ENCODE data around the gene MEGF11.

The MEGF11 gene

GRCh38 chr15:66131831-66132230, 121.7 kb downstream of the MEGF11 start:
- Mint-ChIP-seq H3K36me3 (ENCODE audit: low read depth) (no peaks in the 10 kb centered on the region), H3K27me3 (ENCODE audit: low read depth) (peaks cover 12% of the 10 kb centered on the region), H3K27ac (no peak overlapping the region), H3K4me1 (ENCODE audit: low read depth) (peaks cover 8% of the 10 kb centered on the region), H3K9me3 (no peaks in the 10 kb centered on the region), H3K4me3 (no peak overlapping the region)

GRCh38 chr15:66131200-66131599, 122.3 kb downstream of the MEGF11 start:
- Mint-ChIP-seq H3K9me3 (no peaks in the 10 kb centered on the region), H3K27ac (no peak overlapping the region), H3K27me3 (ENCODE audit: low read depth) (peaks cover 12% of the 10 kb centered on the region), H3K36me3 (ENCODE audit: low read depth) (no peaks in the 10 kb centered on the region), H3K4me1 (ENCODE audit: low read depth) (peaks cover 8% of the 10 kb centered on the region), H3K4me3 (no peak overlapping the region)

- peaks cover 6% of the 10 kb centered on the region for H3K4me1 Mint-ChIP-seq (ENCODE audit: low read depth)
- H3K4me3 Mint-ChIP-seq: no peak overlapping the region
- no peaks in the 10 kb centered on the region for H3K9me3 Mint-ChIP-seq
- H3K36me3 Mint-ChIP-seq (ENCODE audit: low read depth): no peaks in the 10 kb centered on the region
- no peak overlapping the region for H3K27ac Mint-ChIP-seq
- H3K27me3 Mint-ChIP-seq (ENCODE audit: low read depth): peaks cover 12% of the 10 kb centered on the region
These were observed 123.0 kb downstream of the MEGF11 start for GRCh38 chr15:66130496-66131034.

GRCh38 chr15:66129586-66129985, 124.0 kb downstream of the MEGF11 start:
- H3K36me3 Mint-ChIP-seq (ENCODE audit: low read depth): no peaks in the 10 kb centered on the region
- H3K27ac Mint-ChIP-seq: no peak overlapping the region
- H3K4me3 Mint-ChIP-seq: no peak overlapping the region
- H3K4me1 Mint-ChIP-seq (ENCODE audit: low read depth): no peaks in the 10 kb centered on the region
- peaks cover 12% of the 10 kb centered on the region for H3K27me3 Mint-ChIP-seq (ENCODE audit: low read depth)
- no peaks in the 10 kb centered on the region for H3K9me3 Mint-ChIP-seq

- Mint-ChIP-seq H3K9me3 (no peaks in the 10 kb centered on the region), H3K4me3 (no peak overlapping the region), H3K27ac (no peak overlapping the region), H3K36me3 (ENCODE audit: low read depth) (no peaks in the 10 kb centered on the region), H3K4me1 (ENCODE audit: low read depth) (no peaks in the 10 kb centered on the region), H3K27me3 (ENCODE audit: low read depth) (peaks cover 16% of the 10 kb centered on the region)
These were observed 125.4 kb downstream of the MEGF11 start for GRCh38 chr15:66128116-66128680.

- H3K9me3 Mint-ChIP-seq: no peaks in the 10 kb centered on the region
- H3K27ac Mint-ChIP-seq: no peak overlapping the region
- H3K27me3 Mint-ChIP-seq (ENCODE audit: low read depth): peaks cover 17% of the 10 kb centered on the region
- no peaks in the 10 kb centered on the region for H3K4me1 Mint-ChIP-seq (ENCODE audit: low read depth)
- H3K36me3 Mint-ChIP-seq (ENCODE audit: low read depth): no peaks in the 10 kb centered on the region
- no peak overlapping the region for H3K4me3 Mint-ChIP-seq
These were observed 127.1 kb downstream of the MEGF11 start for GRCh38 chr15:66126456-66126855.

GRCh38 chr15:66126031-66126441, 127.5 kb downstream of the MEGF11 start:
- Mint-ChIP-seq H3K4me1 (ENCODE audit: low read depth) (no peaks in the 10 kb centered on the region), H3K4me3 (no peak overlapping the region), H3K9me3 (no peaks in the 10 kb centered on the region), H3K27me3 (ENCODE audit: low read depth) (peaks cover 21% of the 10 kb centered on the region), H3K27ac (no peak overlapping the region), H3K36me3 (ENCODE audit: low read depth) (no peaks in the 10 kb centered on the region)

GRCh38 chr15:66124651-66125050, 128.9 kb downstream of the MEGF11 start:
- Mint-ChIP-seq H3K9me3 (no peaks in the 10 kb centered on the region), H3K27ac (no peak overlapping the region), H3K36me3 (ENCODE audit: low read depth) (no peaks in the 10 kb centered on the region), H3K4me3 (no peak overlapping the region), H3K27me3 (ENCODE audit: low read depth) (peaks cover 16% of the 10 kb centered on the region), H3K4me1 (ENCODE audit: low read depth) (no peaks in the 10 kb centered on the region)

GRCh38 chr15:66123799-66124198, 129.8 kb downstream of the MEGF11 start:
- Mint-ChIP-seq H3K27me3 (ENCODE audit: low read depth) (peaks cover 15% of the 10 kb centered on the region), H3K4me1 (ENCODE audit: low read depth) (no peaks in the 10 kb centered on the region), H3K36me3 (ENCODE audit: low read depth) (no peaks in the 10 kb centered on the region), H3K9me3 (no peaks in the 10 kb centered on the region), H3K4me3 (no peak overlapping the region), H3K27ac (no peak overlapping the region)

GRCh38 chr15:66120422-66120821, 133.1 kb downstream of the MEGF11 start:
- Mint-ChIP-seq H3K36me3 (ENCODE audit: low read depth) (no peaks in the 10 kb centered on the region), H3K27ac (no peak overlapping the region), H3K27me3 (ENCODE audit: low read depth) (peaks cover 27% of the 10 kb centered on the region), H3K9me3 (no peaks in the 10 kb centered on the region), H3K4me3 (no peak overlapping the region), H3K4me1 (ENCODE audit: low read depth) (peaks cover 9% of the 10 kb centered on the region)

GRCh38 chr15:66117841-66118240, 135.7 kb downstream of the MEGF11 start:
- Mint-ChIP-seq H3K4me3 (no peak overlapping the region), H3K4me1 (ENCODE audit: low read depth) (peaks cover 12% of the 10 kb centered on the region), H3K27me3 (ENCODE audit: low read depth) (peaks cover 30% of the 10 kb centered on the region), H3K36me3 (ENCODE audit: low read depth) (no peaks in the 10 kb centered on the region), H3K9me3 (no peaks in the 10 kb centered on the region), H3K27ac (no peak overlapping the region)

GRCh38 chr15:66115568-66116206, 137.9 kb downstream of the MEGF11 start:
- H3K36me3 Mint-ChIP-seq (ENCODE audit: low read depth): no peaks in the 10 kb centered on the region
- H3K27ac Mint-ChIP-seq: no peak overlapping the region
- peaks cover 39% of the 10 kb centered on the region for H3K27me3 Mint-ChIP-seq (ENCODE audit: low read depth)
- H3K9me3 Mint-ChIP-seq: no peaks in the 10 kb centered on the region
- peaks cover 12% of the 10 kb centered on the region for H3K4me1 Mint-ChIP-seq (ENCODE audit: low read depth)
- H3K4me3 Mint-ChIP-seq: no peak overlapping the region

GRCh38 chr15:66114863-66115425, 138.6 kb downstream of the MEGF11 start:
- H3K4me3 Mint-ChIP-seq: no peak overlapping the region
- peaks cover 41% of the 10 kb centered on the region for H3K27me3 Mint-ChIP-seq (ENCODE audit: low read depth)
- peaks cover 12% of the 10 kb centered on the region for H3K4me1 Mint-ChIP-seq (ENCODE audit: low read depth)
- no peaks in the 10 kb centered on the region for H3K36me3 Mint-ChIP-seq (ENCODE audit: low read depth)
- no peaks in the 10 kb centered on the region for H3K9me3 Mint-ChIP-seq
- no peak overlapping the region for H3K27ac Mint-ChIP-seq

- Mint-ChIP-seq H3K27me3 (ENCODE audit: low read depth) (peaks cover 34% of the 10 kb centered on the region), H3K4me3 (no peak overlapping the region), H3K9me3 (no peaks in the 10 kb centered on the region), H3K27ac (no peak overlapping the region), H3K36me3 (ENCODE audit: low read depth) (no peaks in the 10 kb centered on the region), H3K4me1 (ENCODE audit: low read depth) (peaks cover 9% of the 10 kb centered on the region)
These were observed 141.2 kb downstream of the MEGF11 start for GRCh38 chr15:66112388-66112787.

- no peak overlapping the region for H3K27ac Mint-ChIP-seq
- no peaks in the 10 kb centered on the region for H3K9me3 Mint-ChIP-seq
- H3K4me3 Mint-ChIP-seq: no peak overlapping the region
- peaks cover 35% of the 10 kb centered on the region for H3K27me3 Mint-ChIP-seq (ENCODE audit: low read depth)
- H3K36me3 Mint-ChIP-seq (ENCODE audit: low read depth): no peaks in the 10 kb centered on the region
- peaks cover 9% of the 10 kb centered on the region for H3K4me1 Mint-ChIP-seq (ENCODE audit: low read depth)
These were observed 142.2 kb downstream of the MEGF11 start for GRCh38 chr15:66111363-66111762.

All from T-helper 1 cell treated with Interleukin-12 subunit alpha and Interleukin-12 subunit beta and Interleukin-4 antibody, amounts not matched to agents 30 μg/mL and 1 μg/mL, for 36 hours (primary cell).